Activated gamma-delta T cell (primary cell): ENCODE measurements around the gene HMOX1.
"Not testable (repeated sequence)": the region's sequence is repeated elsewhere in the genome, so short reads cannot be mapped to it uniquely, and the experiment has no call there.

ENCODE experiments used
- DNase-seq: peaks from one replicate; lab custom pipeline; 2025; lab: John Stamatoyannopoulos, UW

The HMOX1 gene

GRCh38 chr22:35432228-35432905 is 51.5 kb downstream of the HMOX1 start:
- no peak for DNase-seq

GRCh38 chr22:35434061-35434710 is 53.3 kb downstream of the HMOX1 start:
- DNase-seq, result no peak

GRCh38 chr22:35435201-35435740 is 54.4 kb downstream of the HMOX1 start:
- DNase-seq, result no peak

- no peak for DNase-seq
Measured at GRCh38 chr22:35436421-35436820, 55.5 kb downstream of the HMOX1 start.

- no peak for DNase-seq
Measured at GRCh38 chr22:35437049-35437448, 56.2 kb downstream of the HMOX1 start.

- DNase-seq, result not testable (repeated sequence)
Measured at GRCh38 chr22:35438673-35439364, 57.9 kb downstream of the HMOX1 start.

GRCh38 chr22:35439365-35439717 is 58.4 kb downstream of the HMOX1 start:
- no peak for DNase-seq

- DNase-seq, result no peak
Measured at GRCh38 chr22:35440129-35440528, 59.2 kb downstream of the HMOX1 start.

GRCh38 chr22:35441489-35442100 is 60.7 kb downstream of the HMOX1 start:
- DNase-seq, result no peak

GRCh38 chr22:35442471-35442870 is 61.6 kb downstream of the HMOX1 start:
- no peak for DNase-seq

GRCh38 chr22:35443338-35443737 is 62.4 kb downstream of the HMOX1 start:
- DNase-seq, result no peak
